Left renal cortex interstitium (tissue), 4 donors: Measurements from ENCODE around the gene RPS6KA5. TPM values are rescaled to one million over a fixed set of nuclear protein-coding genes. Genes with fewer than 3 reads are reported as not detected.

Source experiments
- DNase-seq, 4 donors: peaks; one replicate each; pipeline ENCODE4 v3.0.0-alpha.2; 2013; ENCODE audit warnings: low read depth in 4 of 4, low spot score in 2 of 4, missing footprints in 1 of 4
- polyA plus RNA-seq, 4 donors: library from polyadenylated mRNA; unstranded; fragments of 120-200 nt; gene quantifications; one replicate each; pipeline ENCODE4 v1.2.1, GENCODE V29; 2013; ENCODE audit not compliant: insufficient read length in 4 of 4

Gene RPS6KA5
- polyA plus RNA-seq, 4 donors, result 6.0 to 8.7 (median 7.7) TPM

- no peak for DNase-seq
These were observed 244.4 kb downstream of the RPS6KA5 start, which contains the start of gene TTC7B for GRCh38 chr14:90815822-90816662. Gene TTC7B, minus strand, starts transcription at chr14:90816430. Its CDS starts 135 bp downstream, at chr14:90816295.

DNA sequence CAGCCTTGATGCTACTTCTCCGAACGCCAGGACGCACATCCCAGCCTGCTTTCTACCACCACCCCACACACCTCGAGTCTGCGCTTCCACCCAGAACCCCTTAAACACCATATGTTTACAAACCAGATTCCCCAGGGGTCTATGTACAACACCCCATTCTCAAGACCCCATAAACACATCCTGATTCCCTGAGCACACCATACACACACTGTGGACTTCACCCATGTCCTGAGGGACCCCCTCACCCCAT lies 244.9 kb downstream of the RPS6KA5 start:
- DNase-seq, result no peak

- DNase-seq, result no peak
These were observed 245.5 kb downstream of the RPS6KA5 start for GRCh38 chr14:90814806-90815571.

DNA sequence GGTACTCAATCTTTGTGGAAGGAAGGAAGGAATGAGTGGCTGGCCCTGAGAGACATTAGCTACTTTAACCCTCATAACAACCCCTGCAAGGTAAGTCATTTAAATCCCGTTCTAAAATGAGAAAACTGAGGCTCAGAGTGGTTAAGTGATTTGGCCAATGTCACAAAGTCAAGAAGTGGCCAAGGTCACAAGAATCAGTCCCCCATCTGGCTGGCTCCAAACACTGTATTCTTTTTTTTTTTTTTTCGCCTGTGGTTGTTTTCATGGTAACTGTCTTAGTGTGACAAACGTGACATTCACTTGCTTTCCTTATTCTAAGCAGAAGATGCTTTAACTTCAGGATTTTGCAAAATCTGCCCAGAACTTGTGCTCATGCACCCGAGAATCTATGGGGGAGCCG lies 247.0 kb downstream of the RPS6KA5 start:
- DNase-seq, result no peak

GRCh38 chr14:90812109-90812508 lies 248.3 kb downstream of the RPS6KA5 start:
- no peak for DNase-seq

- DNase-seq, result no peak
These were observed 248.8 kb downstream of the RPS6KA5 start for GRCh38 chr14:90811641-90812040.

DNA sequence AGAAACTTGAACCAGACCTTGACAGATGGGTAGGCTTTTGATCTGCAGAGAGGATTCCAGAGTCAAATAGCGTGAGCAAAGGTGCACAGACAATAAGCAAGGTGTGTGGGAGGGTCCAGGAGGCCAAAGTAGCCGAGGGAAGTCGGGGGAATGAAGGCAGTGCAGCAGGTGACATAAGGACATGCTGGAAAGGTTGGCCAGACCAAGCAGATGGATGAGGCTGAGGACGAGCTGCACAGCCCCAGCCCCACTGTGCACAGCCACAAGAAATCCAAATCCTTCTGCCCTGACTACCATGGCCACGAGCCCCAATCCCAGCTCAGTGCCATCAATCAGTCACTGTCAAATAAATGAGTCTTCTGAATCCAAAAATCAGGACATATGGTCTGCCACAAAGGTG lies 249.6 kb downstream of the RPS6KA5 start:
- no peak for DNase-seq

GRCh38 chr14:90809530-90810312 lies 250.7 kb downstream of the RPS6KA5 start:
- no peak for DNase-seq

GRCh38 chr14:90808759-90809529 lies 251.5 kb downstream of the RPS6KA5 start:
- no peak for DNase-seq

DNA sequence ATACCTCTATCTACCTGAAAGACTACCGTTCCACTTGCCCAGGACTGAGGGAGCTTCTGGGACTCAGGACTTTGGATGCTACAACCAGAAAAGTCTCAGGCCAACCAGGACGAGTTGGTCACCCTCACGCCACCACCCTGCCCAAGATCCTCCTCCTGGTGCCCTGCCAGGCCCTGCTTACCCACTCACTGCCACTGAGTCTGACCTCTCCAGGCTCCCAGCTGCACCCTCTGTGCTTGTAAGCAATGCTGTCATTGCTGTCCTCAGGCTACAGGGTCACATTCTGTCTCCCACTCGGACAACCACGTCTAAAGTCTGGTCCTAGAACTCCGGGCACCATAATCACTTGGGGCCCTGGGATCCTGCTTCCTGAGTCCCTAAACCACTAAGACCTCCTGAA lies 253.4 kb downstream of the RPS6KA5 start:
- DNase-seq, result no peak

GRCh38 chr14:90805662-90806540 lies 254.5 kb downstream of the RPS6KA5 start:
- DNase-seq, result no peak

- DNase-seq, result no peak
These were observed 255.4 kb downstream of the RPS6KA5 start for GRCh38 chr14:90805084-90805391.

GRCh38 chr14:90804292-90805083 lies 256.0 kb downstream of the RPS6KA5 start:
- no peak for DNase-seq

DNA sequence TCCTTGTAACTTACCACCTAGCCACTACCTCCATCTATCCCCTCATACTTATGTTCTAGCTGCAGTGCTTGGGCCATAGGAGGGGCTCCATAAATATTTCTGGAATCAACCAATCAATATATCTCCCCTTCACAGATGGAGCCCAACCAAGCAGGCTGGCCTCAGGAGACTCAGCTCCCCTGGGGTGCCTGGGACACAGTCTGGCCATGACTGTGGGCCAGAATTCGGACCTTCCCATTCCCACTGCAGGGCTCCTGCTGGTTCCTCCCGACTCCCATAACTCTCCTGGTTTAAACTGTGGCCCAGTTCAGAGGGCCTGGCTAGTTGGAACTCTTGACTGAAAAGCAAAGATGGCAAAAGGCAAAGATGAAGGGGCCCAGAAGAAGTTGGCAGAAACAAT lies 257.2 kb downstream of the RPS6KA5 start:
- DNase-seq, result no peak

GRCh38 chr14:90799420-90799819 lies 261.0 kb downstream of the RPS6KA5 start:
- no peak for DNase-seq

GRCh38 chr14:90797919-90798318 lies 262.5 kb downstream of the RPS6KA5 start:
- no peak for DNase-seq
